H1 (cell line): ENCODE measurements around the gene CEP170. TPM values are rescaled to one million over a fixed set of nuclear protein-coding genes. Genes with fewer than 3 reads are reported as not detected.

ENCODE experiments used
- CTCF ChIA-PET: fragments of 300-600 bp; sonication (Branson Sonifier 250); formaldehyde crosslinking; loops from one replicate; lab custom pipeline; 2021; ENCODE audit not compliant: partially characterized antibody; lab: Charles Lee
- POLR2A ChIA-PET: fragments of 300-600 bp; sonication (Branson Sonifier 250); formaldehyde crosslinking; loops from one replicate; lab custom pipeline; 2021; ENCODE audit warnings: inconsistent platforms; ENCODE audit not compliant: partially characterized antibody; lab: Charles Lee
- DNase-seq, 2 experiments: peaks; one replicate each; pipeline versions ENCODE4 v3.0.0 to v3.0.0-alpha.2; 2010 to 2022; ENCODE audit warnings: low spot score in 2 of 2, low read depth in 1 of 2, mixed read lengths in 1 of 2
- FAIRE-seq: peaks from 2 replicates; lab custom pipeline; 2011; peaks lifted over from hg19 to GRCh38; lab: Jason Lieb, UNC
- H2AFZ ChIP-seq: 2 replicates; pipeline ENCODE4 v1.8.1; 2012; ENCODE audit warnings: low read length, inconsistent platforms
- H2AK5ac ChIP-seq: 2 replicates; pipeline ENCODE4 v1.6.1; 2013; ENCODE audit warnings: low read depth, low read length
- H2BK120ac ChIP-seq: replicated peaks from 2 replicates; pipeline ENCODE3; 2013; ENCODE audit warnings: low read depth, low read length, inconsistent platforms
- H2BK12ac ChIP-seq: 2 replicates; pipeline ENCODE4 v1.6.1; 2013; ENCODE audit warnings: low read depth, low read length
- H2BK15ac ChIP-seq: 2 replicates; pipeline ENCODE4 v1.6.1; 2013; ENCODE audit warnings: low read length
- H2BK20ac ChIP-seq: 2 replicates; pipeline ENCODE4 v1.6.1; 2013; ENCODE audit warnings: low read length
- H2BK5ac ChIP-seq: 2 replicates; pipeline ENCODE4 v1.6.1; 2013; ENCODE audit warnings: low read depth, low read length
- H3K14ac ChIP-seq: 2 replicates; pipeline ENCODE4 v1.6.1; 2013; ENCODE audit warnings: inconsistent platforms; ENCODE audit not compliant: insufficient read length
- H3K18ac ChIP-seq: 2 replicates; pipeline ENCODE4 v1.6.1; 2013; ENCODE audit warnings: low read length; ENCODE audit errors: extremely low read depth
- H3K23ac ChIP-seq: 2 replicates; pipeline ENCODE4 v1.6.1; 2013; ENCODE audit warnings: inconsistent platforms; ENCODE audit not compliant: insufficient read length
- H3K23me2 ChIP-seq: 2 replicates; pipeline ENCODE4 v1.6.1; 2013; ENCODE audit warnings: low read depth, low read length
- H3K27ac ChIP-seq: 2 replicates; pipeline ENCODE4 v1.6.1; 2011; ENCODE audit warnings: low read depth, low read length, inconsistent platforms
- H3K27me3 ChIP-seq, 4 experiments: replicated peaks in 1 of 4; 1 replicate in 1 of 4; 2 replicates in 3 of 4; pipeline versions ENCODE4 v1.6.1 to v1.8.1; 2011 to 2013; ENCODE audit warnings: low read length in 3 of 4, mild to moderate bottlenecking in 3 of 4, inconsistent platforms in 2 of 4, mixed read lengths in 2 of 4, moderate library complexity in 1 of 4; ENCODE audit not compliant: control insufficient read depth in 3 of 4, insufficient read depth in 3 of 4; ENCODE audit errors: extremely low read depth in 1 of 4
- H3K36me3 ChIP-seq, 4 experiments: 2 replicates each; pipeline versions ENCODE4 v1.6.1 to v1.8.1; 2011 to 2013; ENCODE audit warnings: mild to moderate bottlenecking in 4 of 4, low read length in 3 of 4, moderate library complexity in 2 of 4, control low read depth in 1 of 4, inconsistent platforms in 1 of 4; ENCODE audit not compliant: insufficient read depth in 4 of 4, control insufficient read depth in 2 of 4
- H3K4ac ChIP-seq: replicated peaks from 2 replicates; pipeline ENCODE3; 2013; ENCODE audit warnings: low read length, low read depth, mixed read lengths, inconsistent platforms; ENCODE audit not compliant: insufficient read length
- H3K4me1 ChIP-seq, 4 experiments: replicated peaks in 1 of 4; 1 replicate in 1 of 4; 2 replicates in 3 of 4; pipeline versions ENCODE4 v1.6.1 to v1.8.1; 2011 to 2013; ENCODE audit warnings: low read length in 3 of 4, inconsistent platforms in 2 of 4, mixed read lengths in 1 of 4; ENCODE audit not compliant: insufficient read depth in 4 of 4, control insufficient read depth in 3 of 4
- H3K4me2 ChIP-seq, 2 experiments: 2 replicates each; pipeline versions ENCODE4 v1.6.1 to v1.8.1; 2011 to 2013; ENCODE audit warnings: low read depth in 2 of 2, low read length in 2 of 2, control low read depth in 1 of 2, inconsistent platforms in 1 of 2, mild to moderate bottlenecking in 1 of 2; ENCODE audit not compliant: insufficient read depth in 1 of 2
- H3K4me3 ChIP-seq, 4 experiments: fragments of 200-600, 300-600 bp in 1 of 4; sonication (generic), shearing (Covaris generic), sonication (Bioruptor Twin) in 1 of 4; 2 replicates each; pipeline versions ENCODE4 v1.5.1 to v1.8.1; 2011 to 2016; ENCODE audit warnings: low read length in 4 of 4, low read depth in 3 of 4, control low read depth in 2 of 4, inconsistent platforms in 2 of 4, mild to moderate bottlenecking in 2 of 4, mixed read lengths in 1 of 4, moderate library complexity in 1 of 4; ENCODE audit not compliant: insufficient read depth in 2 of 4; ENCODE audit errors: extremely low read depth in 1 of 4
- H3K56ac ChIP-seq: replicated peaks from 2 replicates; pipeline ENCODE3; 2013; ENCODE audit warnings: low read depth, mild to moderate bottlenecking, mixed read lengths, low read length, inconsistent platforms; ENCODE audit not compliant: insufficient read length
- H3K79me1 ChIP-seq: 2 replicates; pipeline ENCODE4 v1.6.1; 2013; ENCODE audit warnings: low read depth, low read length, control low read depth
- H3K79me2 ChIP-seq, 2 experiments: 2 replicates each; pipeline versions ENCODE4 v1.6.1 to v1.8.1; 2012 to 2013; ENCODE audit warnings: low read length in 2 of 2, mild to moderate bottlenecking in 2 of 2, inconsistent platforms in 1 of 2; ENCODE audit not compliant: insufficient read depth in 2 of 2, control insufficient read depth in 1 of 2
- H3K9ac ChIP-seq, 4 experiments: replicated peaks in 1 of 4; 1 replicate in 1 of 4; 2 replicates in 3 of 4; pipeline versions ENCODE4 v1.6.1 to v1.8.1; 2011 to 2013; ENCODE audit warnings: low read depth in 3 of 4, low read length in 3 of 4, control low read depth in 2 of 4, mild to moderate bottlenecking in 2 of 4, moderate library complexity in 2 of 4, inconsistent platforms in 1 of 4; ENCODE audit errors: extremely low read depth in 1 of 4
- H3K9me3 ChIP-seq, 2 experiments: 2 replicates each; pipeline versions ENCODE4 v1.6.1 to v1.8.1; 2012 to 2013; ENCODE audit warnings: mild to moderate bottlenecking in 2 of 2, moderate library complexity in 2 of 2, control low read depth in 1 of 2, inconsistent platforms in 1 of 2, low read depth in 1 of 2, low read length in 1 of 2, mixed read lengths in 1 of 2; ENCODE audit not compliant: insufficient read depth in 2 of 2
- H4K20me1 ChIP-seq, 2 experiments: replicated peaks in 1 of 2; 2 replicates each; pipeline versions ENCODE3 to v1.8.1; 2011 to 2013; ENCODE audit warnings: inconsistent platforms in 2 of 2, low read length in 2 of 2, mild to moderate bottlenecking in 1 of 2; ENCODE audit not compliant: insufficient read depth in 2 of 2, control insufficient read depth in 1 of 2
- H4K5ac ChIP-seq: 2 replicates; pipeline ENCODE4 v1.6.1; 2013; ENCODE audit warnings: low read length, low read depth, mixed read lengths, inconsistent platforms; ENCODE audit not compliant: insufficient read length
- H4K8ac ChIP-seq: 2 replicates; pipeline ENCODE4 v1.8.0; 2013; ENCODE audit warnings: mild to moderate bottlenecking, moderate library complexity, low read length, inconsistent platforms; ENCODE audit not compliant: insufficient read depth; ENCODE audit errors: extremely low read depth
- H4K91ac ChIP-seq: replicated peaks from 2 replicates; pipeline ENCODE3; 2013; ENCODE audit warnings: low read length, mixed read lengths, inconsistent platforms; ENCODE audit not compliant: insufficient read length
- CEBPB ChIP-seq: IDR thresholded peaks from 2 replicates; pipeline ENCODE4 v1.6.1; 2012; ENCODE audit warnings: low read depth, low read length
- GABPA ChIP-seq: IDR thresholded peaks from 2 replicates; pipeline ENCODE4 v1.6.1; 2011; ENCODE audit warnings: mild to moderate bottlenecking, low read length, moderate library complexity, borderline replicate concordance; ENCODE audit not compliant: insufficient read depth
- GTF2F1 ChIP-seq: IDR thresholded peaks from 2 replicates; pipeline ENCODE4 v1.6.1; 2012; ENCODE audit warnings: low read depth, low read length, improper control_type of control experiment, borderline replicate concordance
- HDAC2 ChIP-seq, 2 experiments: fragments of 300-600 bp in 1 of 2; sonication (generic) in 1 of 2; IDR thresholded peaks; 2 replicates each; pipeline ENCODE4 v1.6.1; 2011 to 2012; ENCODE audit warnings: low read depth in 2 of 2, low read length in 2 of 2, mild to moderate bottlenecking in 2 of 2, moderate library complexity in 2 of 2, borderline replicate concordance in 1 of 2, inconsistent platforms in 1 of 2
- HDAC6 ChIP-seq: IDR thresholded peaks from one replicate; pipeline ENCODE4 v1.7.1; 2012; ENCODE audit warnings: low read depth, mild to moderate bottlenecking, inconsistent platforms, low read length, moderate library complexity
- KDM4A ChIP-seq: IDR thresholded peaks from one replicate; pipeline ENCODE4 v1.7.1; 2012; ENCODE audit warnings: low read depth, mild to moderate bottlenecking, moderate library complexity, low read length, inconsistent platforms; ENCODE audit not compliant: severe bottlenecking
- KDM5A ChIP-seq: fragments of 200-600 bp; IDR thresholded peaks from 2 replicates; pipeline ENCODE4 v1.7.1; 2012; ENCODE audit warnings: mild to moderate bottlenecking, low read length, inconsistent platforms, mixed read lengths
- NRF1 ChIP-seq: IDR thresholded peaks from 2 replicates; pipeline ENCODE4 v1.6.1; 2011; ENCODE audit warnings: mild to moderate bottlenecking, low read depth, low read length, improper control_type of control experiment
- POLR2A ChIP-seq, 2 experiments: IDR thresholded peaks; 1 replicate in 1 of 2; 2 replicates in 1 of 2; pipeline ENCODE4 v1.6.1; 2011; ENCODE audit warnings: low read depth in 2 of 2, low read length in 2 of 2, mild to moderate bottlenecking in 2 of 2; ENCODE audit errors: control extremely low read depth in 1 of 2
- SP4 ChIP-seq: IDR thresholded peaks from 2 replicates; pipeline ENCODE4 v1.6.1; 2012; ENCODE audit warnings: low read length, inconsistent platforms
- WGBS, 2 experiments: shearing (Covaris generic) in 1 of 2; methylation state at CpG; one replicate each; pipeline versions ENCODE4 v1.1.6 to v1.1.7; 2013 to 2015; ENCODE audit warnings: low lambda C conversion rate in 2 of 2, mixed read lengths in 2 of 2, inconsistent platforms in 1 of 2, low coverage in 1 of 2, missing lambda C conversion rate in 1 of 2; ENCODE audit not compliant: insufficient replicate concordance in 2 of 2, insufficient coverage in 1 of 2, insufficient read length in 1 of 2; ENCODE audit errors: extremely low coverage in 1 of 2, missing lambda C conversion rate in 1 of 2; 5-methylcytosine and 5-hydroxymethylcytosine counted together
- polyA plus RNA-seq, 7 experiments: library from polyadenylated mRNA; depleted of rRNA in 3 of 7; stranded (reverse) in 5 of 7; unstranded in 2 of 7; fragments of >200 nt in 5 of 7; fragments of 200-250 nt in 2 of 7; gene quantifications; 1 replicate in 5 of 7; 2 replicates in 1 of 7; 4 replicates in 1 of 7; pipeline versions ENCODE4 v1.2.1 to v1.2.3, GENCODE V29; 2011 to 2013; ENCODE audit warnings: missing spikeins in 2 of 7, mixed read lengths in 2 of 7
- total RNA-seq: library from RNA; stranded (reverse); fragmentation: NEBNext Ultra II Directional; extraction: Animal tissue kit (Norgen Biotek cat#: 25700); gene quantifications from 2 replicates; pipeline ENCODE4 v1.2.1, GENCODE V29; 2021
- TF ChIP-seq, protein P1 (sequence below): IDR thresholded peaks from 2 replicates; pipeline ENCODE4 v1.6.1; 2011; ENCODE audit warnings: low read depth, mild to moderate bottlenecking, low read length; ENCODE audit not compliant: insufficient read depth
- TF ChIP-seq, protein P2 (sequence below), 3 experiments: IDR thresholded peaks; 1 replicate in 2 of 3; 2 replicates in 1 of 3; pipeline versions ENCODE4 v1.5.1 to v1.6.1; 2011; ENCODE audit warnings: low read length in 3 of 3, mild to moderate bottlenecking in 3 of 3, inconsistent platforms in 2 of 3, low read depth in 1 of 3, moderate library complexity in 1 of 3; ENCODE audit not compliant: insufficient read depth in 1 of 3; ENCODE audit errors: control extremely low read depth in 1 of 3

Gene CEP170
- total and polyA plus RNA-seq, 2 of the 8 experiments (the other 6 are each of a cell fraction or from before 2014, with no cell fraction given) = 33.1 to 97.2 TPM

DNA sequence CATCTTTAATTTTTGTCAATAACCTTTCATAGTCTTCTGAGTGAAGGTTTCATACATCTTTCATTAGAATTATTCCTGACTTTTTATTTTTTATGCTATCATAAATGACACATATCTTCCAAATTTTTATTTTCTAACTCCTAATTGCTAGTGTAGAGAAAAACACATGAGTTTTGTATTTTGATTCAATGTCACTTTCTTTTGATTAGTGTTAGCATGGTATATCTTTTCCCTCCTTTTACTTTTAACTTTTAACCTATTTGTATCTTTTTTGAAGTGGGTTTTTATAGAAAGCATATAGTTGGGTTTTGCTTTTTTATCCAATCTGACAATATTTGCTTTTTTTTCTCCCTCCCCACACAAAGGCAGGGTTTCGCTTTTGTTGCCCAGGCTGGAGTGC, 44.0 kb upstream of the CEP170 start:
- no peak overlapping the region for H3K4ac ChIP-seq
- no peak overlapping the region for H2BK5ac ChIP-seq
- no peak overlapping the region for H2AK5ac ChIP-seq
- no peak overlapping the region for H3K18ac ChIP-seq
- H3K79me1 ChIP-seq = no peaks in the 10 kb centered on the region
- H4K5ac ChIP-seq = no peak overlapping the region
- H2BK15ac ChIP-seq = no peak overlapping the region
- H4K20me1 ChIP-seq = no peaks in the 10 kb centered on the region
- ChIA-PET CTCF (no interaction called here), POLR2A (no interaction called here)
- DNase-seq = no peak
- H3K23ac ChIP-seq = no peak overlapping the region
- no peak for FAIRE-seq
- H2BK20ac ChIP-seq = no peak overlapping the region
- no peaks in the 10 kb centered on the region for H3K36me3 ChIP-seq
- no peak overlapping the region for H3K9ac ChIP-seq
- no peak overlapping the region for H3K4me3 ChIP-seq
- no peak overlapping the region for H3K27ac ChIP-seq
- H3K27me3 ChIP-seq = no peaks in the 10 kb centered on the region
- H2AFZ ChIP-seq = no peak overlapping the region
- H3K9me3 ChIP-seq = no peaks in the 10 kb centered on the region
- 89% methylated on average over 1 of the region's 1 CpG; no CpG with 5 or more reads in 1 of the 2 experiments for WGBS, 2 experiments
- H3K79me2 ChIP-seq = no peaks in the 10 kb centered on the region
- no peak overlapping the region for H3K14ac ChIP-seq
- H2BK12ac ChIP-seq = no peak overlapping the region
- H3K4me1 ChIP-seq = no peaks in the 10 kb centered on the region
- H4K91ac ChIP-seq = no peak overlapping the region
- no peak overlapping the region for H3K56ac ChIP-seq
- H4K8ac ChIP-seq = no peak overlapping the region
- no peak overlapping the region for H2BK120ac ChIP-seq
- no peak overlapping the region for H3K4me2 ChIP-seq
- no peaks in the 10 kb centered on the region for H3K23me2 ChIP-seq
- TF ChIP-seq POLR2A (IDR thresholded peaks at IDR 0.05; ENCODE audit: control extremely low read depth in 1 of 2, low read depth in 2 of 2, low read length in 2 of 2) (no peak), KDM4A (no peak), GTF2F1 (no peak), CEBPB (no peak), NRF1 (no peak), SP4 (no peak), KDM5A (no peak), GABPA (no peak), HDAC6 (no peak), HDAC2 (IDR thresholded peaks at IDR 0.05; ENCODE audit: borderline replicate concordance in 1 of 2, low read depth in 2 of 2, low read length in 2 of 2) (no peak)
- TF ChIP-seq, protein P1, sequence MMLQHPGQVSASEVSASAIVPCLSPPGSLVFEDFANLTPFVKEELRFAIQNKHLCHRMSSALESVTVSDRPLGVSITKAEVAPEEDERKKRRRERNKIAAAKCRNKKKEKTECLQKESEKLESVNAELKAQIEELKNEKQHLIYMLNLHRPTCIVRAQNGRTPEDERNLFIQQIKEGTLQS = no peak
- TF ChIP-seq, protein P2, sequence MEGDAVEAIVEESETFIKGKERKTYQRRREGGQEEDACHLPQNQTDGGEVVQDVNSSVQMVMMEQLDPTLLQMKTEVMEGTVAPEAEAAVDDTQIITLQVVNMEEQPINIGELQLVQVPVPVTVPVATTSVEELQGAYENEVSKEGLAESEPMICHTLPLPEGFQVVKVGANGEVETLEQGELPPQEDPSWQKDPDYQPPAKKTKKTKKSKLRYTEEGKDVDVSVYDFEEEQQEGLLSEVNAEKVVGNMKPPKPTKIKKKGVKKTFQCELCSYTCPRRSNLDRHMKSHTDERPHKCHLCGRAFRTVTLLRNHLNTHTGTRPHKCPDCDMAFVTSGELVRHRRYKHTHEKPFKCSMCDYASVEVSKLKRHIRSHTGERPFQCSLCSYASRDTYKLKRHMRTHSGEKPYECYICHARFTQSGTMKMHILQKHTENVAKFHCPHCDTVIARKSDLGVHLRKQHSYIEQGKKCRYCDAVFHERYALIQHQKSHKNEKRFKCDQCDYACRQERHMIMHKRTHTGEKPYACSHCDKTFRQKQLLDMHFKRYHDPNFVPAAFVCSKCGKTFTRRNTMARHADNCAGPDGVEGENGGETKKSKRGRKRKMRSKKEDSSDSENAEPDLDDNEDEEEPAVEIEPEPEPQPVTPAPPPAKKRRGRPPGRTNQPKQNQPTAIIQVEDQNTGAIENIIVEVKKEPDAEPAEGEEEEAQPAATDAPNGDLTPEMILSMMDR (IDR thresholded peaks at IDR 0.05; ENCODE audit: control extremely low read depth in 1 of 3, insufficient read depth in 1 of 3, low read depth in 1 of 3, low read length in 3 of 3) = no peak
